GM20000 (cell line): ENCODE data around the gene TRABD.

Experiments
- DNase-seq: peaks from one replicate; pipeline ENCODE4 v3.0.0; 2012; ENCODE audit warnings: low spot score
- TF ChIP-seq, protein P1 (sequence below): IDR thresholded peaks from 2 replicates; pipeline ENCODE4 v1.5.1; 2012; ENCODE audit warnings: mild to moderate bottlenecking, control low read depth; ENCODE audit errors: extremely low read depth, missing control alignments

Gene TRABD

DNA sequence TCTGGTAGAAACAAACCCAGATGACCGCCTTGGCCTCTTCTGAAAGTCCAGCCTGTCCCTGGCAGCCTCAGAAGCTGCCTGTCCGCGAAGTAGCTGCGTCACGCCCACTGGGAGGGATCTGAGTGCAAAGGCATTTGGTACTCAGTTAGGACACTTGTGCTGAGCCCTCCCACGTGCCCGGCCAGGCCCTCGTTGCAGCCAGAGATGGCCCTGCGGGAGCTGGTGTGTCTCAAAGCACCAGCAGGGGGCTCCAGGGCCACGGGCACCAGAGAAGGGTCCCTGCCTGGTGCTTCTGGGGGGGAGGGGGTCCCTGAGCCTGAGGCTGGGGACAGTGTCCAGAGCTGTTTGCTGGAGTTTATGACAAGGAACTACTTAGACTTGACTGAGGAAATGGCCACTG, 20.9 kb downstream of the TRABD start:
- DNase-seq, result no peak
- TF ChIP-seq, protein P1, sequence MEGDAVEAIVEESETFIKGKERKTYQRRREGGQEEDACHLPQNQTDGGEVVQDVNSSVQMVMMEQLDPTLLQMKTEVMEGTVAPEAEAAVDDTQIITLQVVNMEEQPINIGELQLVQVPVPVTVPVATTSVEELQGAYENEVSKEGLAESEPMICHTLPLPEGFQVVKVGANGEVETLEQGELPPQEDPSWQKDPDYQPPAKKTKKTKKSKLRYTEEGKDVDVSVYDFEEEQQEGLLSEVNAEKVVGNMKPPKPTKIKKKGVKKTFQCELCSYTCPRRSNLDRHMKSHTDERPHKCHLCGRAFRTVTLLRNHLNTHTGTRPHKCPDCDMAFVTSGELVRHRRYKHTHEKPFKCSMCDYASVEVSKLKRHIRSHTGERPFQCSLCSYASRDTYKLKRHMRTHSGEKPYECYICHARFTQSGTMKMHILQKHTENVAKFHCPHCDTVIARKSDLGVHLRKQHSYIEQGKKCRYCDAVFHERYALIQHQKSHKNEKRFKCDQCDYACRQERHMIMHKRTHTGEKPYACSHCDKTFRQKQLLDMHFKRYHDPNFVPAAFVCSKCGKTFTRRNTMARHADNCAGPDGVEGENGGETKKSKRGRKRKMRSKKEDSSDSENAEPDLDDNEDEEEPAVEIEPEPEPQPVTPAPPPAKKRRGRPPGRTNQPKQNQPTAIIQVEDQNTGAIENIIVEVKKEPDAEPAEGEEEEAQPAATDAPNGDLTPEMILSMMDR, result no peak

DNA sequence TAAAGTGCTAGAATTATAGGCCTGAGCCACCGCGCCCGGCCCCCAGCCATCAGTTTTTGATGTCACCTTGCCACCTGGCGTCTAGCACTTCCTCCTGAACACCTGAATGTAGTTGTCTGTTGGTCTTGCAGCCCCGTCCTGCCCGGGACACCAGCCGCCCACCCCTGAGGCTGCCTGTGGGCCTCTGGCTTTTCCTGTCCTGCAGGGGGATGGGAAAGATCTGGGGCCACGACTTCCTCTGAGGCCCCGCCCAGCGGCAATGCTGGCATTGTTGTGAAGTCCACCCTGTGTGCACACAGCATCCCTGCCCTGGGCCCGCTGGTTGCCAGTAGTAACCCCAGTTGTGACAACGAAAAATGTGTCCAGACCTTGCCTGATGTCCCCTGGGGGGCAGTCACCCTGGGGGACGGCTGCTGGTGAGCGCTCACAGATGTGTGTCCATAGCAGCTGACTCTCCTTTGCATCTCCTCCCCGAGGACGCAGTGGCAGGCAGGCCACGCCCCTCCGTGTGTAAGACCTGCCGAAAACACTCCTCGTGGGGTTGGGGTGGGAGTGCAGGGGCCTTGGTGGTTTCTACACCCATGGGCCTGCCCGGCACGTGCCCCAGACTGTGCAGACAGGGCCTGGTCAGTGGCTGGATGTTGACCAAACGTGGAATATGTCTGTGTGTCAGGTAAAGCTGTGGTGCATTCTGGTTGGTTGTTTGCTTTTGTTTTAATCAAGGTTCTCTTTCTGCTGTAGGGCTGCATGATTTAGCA, 21.8 kb downstream of the TRABD start:
- DNase-seq, result no peak
- TF ChIP-seq, protein P1, result no peak

DNA sequence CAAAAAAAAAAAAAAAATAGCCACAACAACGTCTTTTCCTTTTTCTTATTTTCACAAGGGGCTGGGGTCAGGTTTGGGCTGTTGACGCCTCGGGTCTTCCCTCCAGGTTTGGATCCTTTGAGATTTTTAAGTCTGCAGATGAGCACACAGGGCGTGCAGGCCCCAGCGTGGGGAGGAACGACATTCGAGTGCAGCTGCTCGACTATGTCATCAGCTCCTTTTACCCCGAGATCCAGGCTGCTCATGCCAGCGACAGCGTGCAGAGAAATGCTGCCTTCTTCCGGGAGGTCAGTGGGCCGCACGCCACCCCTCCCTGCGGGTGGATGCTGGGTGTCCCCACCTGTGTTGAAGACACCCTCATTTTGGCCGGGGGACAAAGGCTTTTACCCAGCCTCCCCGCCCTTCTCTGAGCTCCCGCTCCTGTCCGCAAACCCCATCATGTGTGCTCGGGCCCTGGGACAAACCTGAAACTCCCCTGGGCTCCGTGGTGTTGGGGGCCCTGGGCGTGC, 22.8 kb downstream of the TRABD start:
- DNase-seq, result no peak
- TF ChIP-seq, protein P1, result no peak

DNA sequence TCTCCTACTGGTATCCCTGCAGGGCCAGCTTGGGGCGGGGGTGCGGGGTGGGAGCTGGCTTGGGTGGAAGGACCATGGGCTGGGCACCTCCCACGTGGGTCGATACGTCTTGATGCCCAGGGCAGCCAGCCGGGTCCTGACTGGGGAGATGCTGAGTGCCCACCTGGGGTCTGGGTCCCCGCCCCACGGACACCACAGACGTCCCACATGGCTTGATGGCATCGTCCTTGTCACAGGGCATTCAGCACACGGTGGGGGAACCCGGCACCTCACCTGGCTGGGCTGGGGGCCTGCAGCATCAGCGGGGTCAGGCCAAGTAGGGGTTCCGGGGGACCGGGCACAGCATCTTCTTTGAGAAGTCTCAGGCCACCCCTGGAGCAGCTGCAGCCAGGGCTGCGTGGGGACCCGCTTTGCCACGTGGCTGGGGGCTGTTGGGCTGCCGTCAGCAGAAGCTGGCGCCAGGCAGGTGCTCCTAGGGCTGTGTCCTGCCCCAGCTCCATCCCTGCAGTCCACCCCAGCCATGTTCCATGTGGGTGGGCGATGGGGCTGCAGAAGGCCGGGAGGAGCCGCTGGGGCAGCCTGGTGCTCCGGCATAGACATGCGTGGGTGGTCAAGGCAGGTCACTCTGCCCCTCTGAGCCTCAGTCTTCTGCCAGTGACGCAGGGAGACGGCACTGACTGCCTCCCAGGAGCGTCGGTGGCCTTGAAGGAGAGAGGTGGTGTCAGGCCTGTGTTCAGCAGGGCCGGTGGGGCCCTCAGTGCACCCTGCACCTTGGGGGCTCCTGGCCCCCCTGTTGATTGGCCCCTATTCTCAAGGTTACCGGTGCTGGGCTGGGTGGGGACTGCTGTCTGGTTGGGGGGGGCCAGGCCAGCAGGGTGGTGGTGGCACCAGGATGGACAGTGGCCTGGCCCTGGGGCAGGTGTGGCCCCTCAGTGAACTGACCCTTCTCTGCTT, 23.5 kb downstream of the TRABD start:
- TF ChIP-seq, protein P1, result no peak
- DNase-seq, result no peak

DNA sequence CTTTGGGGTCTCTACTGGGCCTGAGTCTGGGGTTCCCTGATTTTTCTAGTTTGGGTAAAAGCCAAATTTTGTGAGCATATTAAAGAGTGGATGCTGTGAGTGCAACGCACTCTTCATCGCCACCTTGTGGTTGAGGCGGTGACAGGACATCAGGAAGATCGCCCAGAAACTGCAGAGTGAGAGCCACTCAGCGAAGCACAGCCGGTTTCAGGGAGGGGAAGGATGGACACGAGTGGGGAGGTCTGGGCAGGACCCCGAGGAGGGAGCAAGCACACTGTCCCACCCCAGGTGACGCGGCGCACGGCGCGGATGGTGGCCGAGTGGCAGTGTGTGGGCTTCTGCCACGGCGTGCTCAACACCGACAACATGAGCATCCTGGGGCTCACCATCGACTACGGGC, 24.2 kb downstream of the TRABD start:
- peak; percentile 89 for DNase-seq
- TF ChIP-seq, protein P1, result peak; percentile 74

DNA sequence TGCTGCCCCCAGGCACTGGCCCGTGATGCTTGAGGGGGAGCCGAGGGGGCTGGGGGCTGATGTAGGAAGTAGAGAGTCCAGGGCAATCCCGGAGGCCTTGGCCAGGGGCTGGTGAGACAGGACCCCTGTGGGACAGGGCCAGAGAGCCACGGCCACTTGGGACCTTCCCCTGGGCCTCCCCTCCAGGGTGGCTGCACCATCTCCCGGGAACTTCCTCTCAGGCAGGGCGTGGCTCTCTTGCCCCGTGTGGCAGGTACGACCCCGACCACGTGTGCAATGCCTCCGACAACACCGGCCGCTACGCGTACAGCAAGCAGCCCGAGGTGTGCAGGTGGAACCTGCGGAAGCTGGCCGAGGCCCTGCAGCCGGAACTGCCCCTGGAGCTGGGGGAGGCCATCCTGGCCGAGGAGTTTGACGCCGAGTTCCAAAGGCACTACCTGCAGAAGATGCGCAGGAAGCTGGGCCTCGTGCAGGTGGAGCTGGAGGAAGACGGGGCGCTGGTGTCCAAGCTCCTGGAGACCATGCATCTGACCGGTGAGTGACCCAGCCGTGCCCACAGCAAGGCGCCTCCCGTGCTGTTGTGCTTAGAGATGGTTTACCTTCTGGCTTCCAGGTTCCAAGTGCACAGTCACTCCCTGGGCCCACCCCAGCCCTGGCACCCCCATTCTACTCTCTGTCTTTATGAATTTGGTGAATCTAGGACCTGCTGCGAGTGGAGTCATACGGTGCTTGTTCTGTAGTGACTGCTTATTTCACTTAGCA, 24.8 kb downstream of the TRABD start:
- no peak for DNase-seq
- TF ChIP-seq, protein P1, result no peak

DNA sequence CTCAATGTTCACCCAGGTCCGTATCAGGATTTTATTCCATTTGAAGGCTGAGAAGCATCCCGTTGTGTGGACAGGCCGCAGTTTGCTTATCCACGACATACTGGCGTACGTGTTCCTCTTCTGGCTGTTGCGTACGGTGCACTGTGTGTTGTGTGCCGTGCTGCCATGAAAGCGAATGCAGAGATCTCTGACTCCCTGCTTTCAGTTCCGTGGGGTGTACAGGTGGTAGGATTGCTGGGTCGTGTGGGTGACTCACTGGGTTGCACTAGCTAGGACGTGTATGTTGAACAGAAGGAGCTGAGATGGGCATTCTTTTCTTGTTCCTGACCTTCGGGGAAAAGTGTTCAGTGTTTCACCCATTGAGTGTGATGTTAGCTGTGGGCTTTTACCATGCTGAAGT, 25.4 kb downstream of the TRABD start:
- TF ChIP-seq, protein P1, result no peak
- no peak for DNase-seq
